HepG2 (cell line): ENCODE data around the gene GPSM1.

Source experiments
- NBN ChIP-seq: fragments of 450-650 bp; conservative IDR thresholded peaks from 2 replicates; pipeline ENCODE4 v1.6.1; 2017
- PREB ChIP-seq: sonication (generic); formaldehyde crosslinking; IDR thresholded peaks from 2 replicates; pipeline ENCODE4 v1.4.0; 2020; ENCODE audit warnings: missing genetic modification reagents
- RFX5 ChIP-seq: IDR thresholded peaks from 2 replicates; pipeline ENCODE4 v1.6.1; 2011; ENCODE audit warnings: low read depth, low read length, improper control_type of control experiment
- SOX5 ChIP-seq: IDR thresholded peaks from 2 replicates; pipeline ENCODE4 v1.6.1; 2016; ENCODE audit warnings: borderline replicate concordance
- THAP7 ChIP-seq: sonication (generic); formaldehyde crosslinking; IDR thresholded peaks from 2 replicates; pipeline ENCODE4 v1.8.1; 2023; ENCODE audit warnings: mild to moderate bottlenecking, missing genetic modification reagents
- ZNF225 ChIP-seq: sonication (generic); formaldehyde crosslinking; IDR thresholded peaks from 2 replicates; pipeline ENCODE4 v1.4.0; 2020; ENCODE audit warnings: mild to moderate bottlenecking, missing genetic modification reagents
- ZZZ3 ChIP-seq: sonication (generic); formaldehyde crosslinking; IDR thresholded peaks from 2 replicates; pipeline ENCODE4 v1.4.0; 2020; ENCODE audit warnings: missing genetic modification reagents, mild to moderate bottlenecking, borderline replicate concordance
- TF ChIP-seq, protein P1 (sequence below): sonication (generic); formaldehyde crosslinking; IDR thresholded peaks from 2 replicates; pipeline ENCODE4 v1.5.0; 2020; ENCODE audit warnings: mild to moderate bottlenecking, missing genetic modification reagents, moderate library complexity

DNA sequence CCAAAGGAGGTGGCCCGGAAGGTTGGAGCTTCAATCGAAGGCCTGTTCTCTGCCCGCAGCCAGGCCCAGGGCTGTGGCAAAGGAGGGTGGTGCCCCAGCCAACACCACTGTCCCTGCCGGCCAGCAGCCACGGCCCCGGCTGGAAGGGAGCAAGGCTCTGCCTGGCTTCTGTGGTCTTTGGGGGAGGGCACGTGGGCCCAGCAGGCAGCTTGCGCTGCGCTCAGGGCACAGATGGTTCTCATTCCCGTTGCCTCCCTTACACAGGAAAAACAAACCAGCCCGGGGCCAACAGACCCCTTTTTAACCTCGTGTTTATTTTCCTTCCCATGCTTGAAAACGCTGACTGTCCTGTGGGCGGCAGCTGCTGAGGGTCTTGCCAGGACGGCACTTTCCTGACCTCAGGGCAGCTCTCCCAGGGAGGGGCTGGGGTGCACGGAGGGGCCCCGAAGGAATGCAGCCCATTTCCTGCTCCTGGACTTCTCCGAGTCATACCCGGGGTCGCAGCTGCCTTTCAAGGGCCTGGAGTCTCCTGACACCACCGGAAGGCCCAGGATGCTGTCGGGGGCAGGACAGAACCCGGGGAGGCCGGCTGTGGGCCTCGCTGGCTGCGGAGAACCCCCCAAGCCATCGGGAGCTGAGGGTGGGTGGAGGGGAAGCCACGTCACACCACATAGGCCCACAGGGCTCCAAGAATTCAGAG lies 1.1 kb upstream of the GPSM1 start:
- TF ChIP-seq, protein P1, sequence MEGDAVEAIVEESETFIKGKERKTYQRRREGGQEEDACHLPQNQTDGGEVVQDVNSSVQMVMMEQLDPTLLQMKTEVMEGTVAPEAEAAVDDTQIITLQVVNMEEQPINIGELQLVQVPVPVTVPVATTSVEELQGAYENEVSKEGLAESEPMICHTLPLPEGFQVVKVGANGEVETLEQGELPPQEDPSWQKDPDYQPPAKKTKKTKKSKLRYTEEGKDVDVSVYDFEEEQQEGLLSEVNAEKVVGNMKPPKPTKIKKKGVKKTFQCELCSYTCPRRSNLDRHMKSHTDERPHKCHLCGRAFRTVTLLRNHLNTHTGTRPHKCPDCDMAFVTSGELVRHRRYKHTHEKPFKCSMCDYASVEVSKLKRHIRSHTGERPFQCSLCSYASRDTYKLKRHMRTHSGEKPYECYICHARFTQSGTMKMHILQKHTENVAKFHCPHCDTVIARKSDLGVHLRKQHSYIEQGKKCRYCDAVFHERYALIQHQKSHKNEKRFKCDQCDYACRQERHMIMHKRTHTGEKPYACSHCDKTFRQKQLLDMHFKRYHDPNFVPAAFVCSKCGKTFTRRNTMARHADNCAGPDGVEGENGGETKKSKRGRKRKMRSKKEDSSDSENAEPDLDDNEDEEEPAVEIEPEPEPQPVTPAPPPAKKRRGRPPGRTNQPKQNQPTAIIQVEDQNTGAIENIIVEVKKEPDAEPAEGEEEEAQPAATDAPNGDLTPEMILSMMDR (CRISPR knock-in tag): no peak
- TF ChIP-seq THAP7 (CRISPR knock-in tag): no peak
- TF ChIP-seq ZNF225 (CRISPR knock-in tag): no peak
- TF ChIP-seq NBN: no peak
- no peak for TF ChIP-seq RFX5
- TF ChIP-seq ZZZ3: no peak
- TF ChIP-seq SOX5 (CRISPR knock-in tag): no peak
- no peak for TF ChIP-seq PREB
